Caki2 (cell line): Measurements from ENCODE around the gene AMOTL2. TPM values are rescaled to one million over a fixed set of nuclear protein-coding genes. Genes with fewer than 3 reads are reported as not detected.
A peak's percentile ranks its signal among the peaks of the same experiment; 100 is the strongest.

Experiments
- DNase-seq: peaks from one replicate; pipeline ENCODE4 v3.0.0-alpha.2; 2015; ENCODE audit warnings: low read depth
- in situ Hi-C: cut with HindIII; loops from 2 replicates; pipeline ENCODE4 v1.10.0; 2016; ENCODE audit warnings: low sequenced_read_pairs, low pct_unique_long_range_greater_than_20kb, mixed read lengths
- total RNA-seq: library from RNA; depleted of rRNA; stranded (reverse); fragments of >200 nt; shearing (Covaris generic); gene quantifications from 2 replicates; pipeline ENCODE4 v1.2.3, GENCODE V29; 2014; ENCODE audit warnings: low replicate concordance; rRNA removed

AMOTL2 gene
- 85.0 and 114 TPM in 2 replicates for total RNA-seq

- in situ Hi-C loops, result no loop called here
Measured at GRCh38 chr3:134374105-134374790, at the start of gene AMOTL2. TSS of gene AMOTL2 (minus strand) at chr3:134374447. CDS start at chr3:134371433, 3,014 bp downstream.

GRCh38 chr3:134423153-134423552, 48.9 kb upstream of the AMOTL2 start:
- peak; percentile 32 for DNase-seq
- in situ Hi-C loops, result no loop called here

More at GRCh38 chr3:134374105-134374790, at the start of gene AMOTL2:
- peak; percentile 96 for DNase-seq

- in situ Hi-C loops, result no loop called here
- no peak for DNase-seq
Measured at GRCh38 chr3:134419960-134420321, 45.7 kb upstream of the AMOTL2 start.

GRCh38 chr3:134419214-134419959, 45.1 kb upstream of the AMOTL2 start:
- in situ Hi-C loops, result no loop called here
- DNase-seq, result peak; percentile 59

GRCh38 chr3:134409041-134409440, 34.8 kb upstream of the AMOTL2 start:
- in situ Hi-C loops, result no loop called here
- DNase-seq, result no peak

- in situ Hi-C loops, result no loop called here
Measured at GRCh38 chr3:134407239-134407625, 33.0 kb upstream of the AMOTL2 start.

GRCh38 chr3:134406331-134407238, 32.3 kb upstream of the AMOTL2 start:
- in situ Hi-C loops, result no loop called here
- no peak for DNase-seq

More at GRCh38 chr3:134407239-134407625, 33.0 kb upstream of the AMOTL2 start:
- no peak for DNase-seq

- DNase-seq, result no peak
- in situ Hi-C loops, result no loop called here
Measured at GRCh38 chr3:134404366-134404885, 30.2 kb upstream of the AMOTL2 start.

GRCh38 chr3:134397755-134398154, 23.5 kb upstream of the AMOTL2 start:
- in situ Hi-C loops, result no loop called here
- no peak for DNase-seq

GRCh38 chr3:134395103-134395502, 20.9 kb upstream of the AMOTL2 start:
- no peak for DNase-seq
- in situ Hi-C loops, result no loop called here

- DNase-seq, result no peak
- in situ Hi-C loops, result no loop called here
Measured at GRCh38 chr3:134394380-134394779, 20.1 kb upstream of the AMOTL2 start.

GRCh38 chr3:134393074-134393473, 18.8 kb upstream of the AMOTL2 start:
- in situ Hi-C loops, result no loop called here
- no peak for DNase-seq

- in situ Hi-C loops, result no loop called here
- no peak for DNase-seq
Measured at GRCh38 chr3:134392336-134392983, 18.2 kb upstream of the AMOTL2 start.

- in situ Hi-C loops, result no loop called here
Measured at GRCh38 chr3:134389865-134390264, 15.6 kb upstream of the AMOTL2 start.

GRCh38 chr3:134388788-134389485, 14.7 kb upstream of the AMOTL2 start:
- in situ Hi-C loops, result no loop called here
- DNase-seq, result no peak

More at GRCh38 chr3:134389865-134390264, 15.6 kb upstream of the AMOTL2 start:
- no peak for DNase-seq

GRCh38 chr3:134388292-134388691, 14.0 kb upstream of the AMOTL2 start:
- in situ Hi-C loops, result no loop called here
- no peak for DNase-seq

GRCh38 chr3:134387293-134387692, 13.0 kb upstream of the AMOTL2 start:
- DNase-seq, result no peak
- in situ Hi-C loops, result no loop called here
